NCI-H2107 treated with DMSO at 0.1 percent for 48 hours (cell line): ENCODE data around the gene TMEM150B.
A peak's percentile ranks its signal among the peaks of the same experiment; 100 is the strongest.

Source experiments
- DNase-seq: peaks from one replicate; lab custom pipeline; 2025; ENCODE audit not compliant: unreplicated experiment; lab: John Stamatoyannopoulos, UW

TMEM150B gene

GRCh38 chr19:55325172-55325571 lies at the start of gene TMEM150B:
TSS of gene TMEM150B (minus strand) at chr19:55325341. CDS start at chr19:55321036, 4,305 bp downstream.
- no peak for DNase-seq

GRCh38 chr19:55373993-55374757 lies 49.0 kb upstream of the TMEM150B start:
- no peak for DNase-seq

GRCh38 chr19:55373306-55373992 lies 48.3 kb upstream of the TMEM150B start:
- DNase-seq: no peak

- no peak for DNase-seq
Measured at GRCh38 chr19:55372316-55373081, 47.4 kb upstream of the TMEM150B start.

GRCh38 chr19:55370305-55370988 lies 45.3 kb upstream of the TMEM150B start, which contains the start of gene IL11:
TSS of gene IL11 (minus strand) at chr19:55370463. CDS start at chr19:55370310, 153 bp downstream.
- no peak for DNase-seq

GRCh38 chr19:55369653-55370304 lies 44.6 kb upstream of the TMEM150B start:
- DNase-seq: no peak

GRCh38 chr19:55368701-55369563 lies 43.8 kb upstream of the TMEM150B start:
- DNase-seq: no peak

- DNase-seq: no peak
Measured at GRCh38 chr19:55368106-55368505, 43.0 kb upstream of the TMEM150B start.

GRCh38 chr19:55366790-55367189 lies 41.6 kb upstream of the TMEM150B start:
- DNase-seq: no peak

GRCh38 chr19:55365964-55366363 lies 40.8 kb upstream of the TMEM150B start:
- DNase-seq: no peak

GRCh38 chr19:55365245-55365644 lies 40.1 kb upstream of the TMEM150B start:
- DNase-seq: no peak

GRCh38 chr19:55362990-55363716 lies 38.0 kb upstream of the TMEM150B start, which contains the start of gene GARIN5B:
TSS of gene GARIN5B (minus strand) at chr19:55363260. CDS start at chr19:55363066, 194 bp downstream.
- no peak for DNase-seq

- DNase-seq: no peak
Measured at GRCh38 chr19:55362174-55362989, 37.2 kb upstream of the TMEM150B start.

GRCh38 chr19:55360902-55361301 lies 35.8 kb upstream of the TMEM150B start:
- DNase-seq: no peak

GRCh38 chr19:55358943-55359908 lies 34.1 kb upstream of the TMEM150B start:
- peak; percentile 16 for DNase-seq

GRCh38 chr19:55358493-55358892 lies 33.4 kb upstream of the TMEM150B start:
- DNase-seq: no peak
